Measurements from ENCODE around the gene SSTR3. TPM values are rescaled to one million over a fixed set of nuclear protein-coding genes. Genes with fewer than 3 reads are reported as not detected.

SSTR3 gene
- total and polyA plus RNA-seq, 2 donors (not counting 1 experiment from before 2014, with no cell fraction given), result 0.64 to 0.98 TPM

DNA sequence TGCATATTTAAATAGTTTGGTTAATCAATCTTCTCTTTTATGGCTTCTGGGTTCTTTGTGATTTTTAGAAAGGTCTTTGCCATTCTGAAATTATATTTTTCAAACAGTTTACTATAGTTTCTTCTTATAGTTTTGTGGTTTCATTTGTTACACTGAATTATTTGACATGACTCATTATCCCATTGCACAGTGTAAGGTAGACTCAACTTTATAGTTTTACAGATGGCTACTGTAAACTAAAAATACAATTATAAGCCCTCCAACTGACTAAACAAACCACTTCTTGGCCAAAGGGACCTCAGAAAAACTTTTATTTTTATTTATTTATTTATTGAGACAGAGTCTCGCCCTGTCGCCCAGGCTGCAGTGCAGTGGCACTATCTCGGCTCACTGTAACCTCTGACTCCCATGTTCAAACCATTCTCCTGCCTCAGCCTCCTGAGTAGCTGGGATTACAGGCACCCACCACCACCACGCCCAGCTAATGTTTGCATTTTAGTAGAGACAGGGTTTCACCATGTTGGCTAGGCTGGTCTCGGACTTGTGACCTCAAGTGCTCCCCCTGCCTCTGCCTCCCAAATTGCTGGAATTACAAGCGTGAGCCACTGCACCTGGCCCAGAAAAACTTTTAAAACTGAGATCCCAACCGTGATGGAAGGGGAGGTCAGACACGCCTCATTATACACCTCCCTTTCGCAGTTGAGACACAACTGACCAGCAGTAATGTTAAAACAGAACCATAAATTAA is 45.9 kb upstream of the SSTR3 start:
- no peak overlapping the region for H3K9ac ChIP-seq (ENCODE audit: low read length)
- no peak overlapping the region for H3K4me3 Mint-ChIP-seq
- H4K20me1 ChIP-seq (ENCODE audit: control insufficient read depth, insufficient read depth, low read length, poor library complexity, severe bottlenecking), result no peaks in the 10 kb centered on the region
- H3K27me3 ChIP-seq (replicated peaks in 1 of 4; ENCODE audit: control extremely low read depth in 1 of 4, control insufficient read depth in 3 of 4, insufficient read depth in 4 of 4, low read length in 3 of 4), result no peaks in the 10 kb centered on the region
- WGBS (ENCODE audit: insufficient coverage), result 94% methylated on average over 8 of the region's 9 CpGs
- no peaks in the 10 kb centered on the region for H3K9me3 Mint-ChIP-seq (ENCODE audit: insufficient read depth)
- H3K4me3 ChIP-seq (ENCODE audit: control extremely low read depth in 1 of 5, extremely low read depth in 1 of 5, insufficient read depth in 1 of 5, low read depth in 2 of 5, low read length in 4 of 5), result no peak overlapping the region
- H3K27ac ChIP-seq (ENCODE audit: low read length in 2 of 2), result no peak overlapping the region
- H2AFZ ChIP-seq (ENCODE audit: insufficient read depth, low read depth, low read length, poor library complexity, severe bottlenecking), result no peak overlapping the region
- H3K27ac Mint-ChIP-seq, result no peak overlapping the region
- intact Hi-C loops (cut with micrococcal nuclease), result no loop called here
- DNase-seq (no peak), ATAC-seq (ENCODE audit: low read depth) (no peak)
- peaks cover 12% of the 10 kb centered on the region for H3K79me2 ChIP-seq (ENCODE audit: control insufficient read depth, insufficient read depth, low read length)
- no peak overlapping the region for H3K4me2 ChIP-seq (replicated peaks; ENCODE audit: low read depth, low read length, poor library complexity, severe bottlenecking)
- ChIA-PET POLR2A (interaction anchor here (0.6 to 3.1 kb wide), 2 partner anchors 13 to 27 kb away, joined by 3 to 17 read pairs; partner anchors contain the start of gene RAC2), CTCF (interaction anchor here (1.1 to 13.1 kb wide), 11 partner anchors 9 to 94 kb away, joined by 3 to 377 read pairs (median 41); partner anchors contain the start of gene RAC2)
- no peaks in the 10 kb centered on the region for H3K36me3 ChIP-seq (replicated peaks in 1 of 2; ENCODE audit: control extremely low read depth in 1 of 2, control insufficient read depth in 1 of 2, extremely low read depth in 1 of 2, insufficient read depth in 2 of 2, low read length in 1 of 2)
- H3K4me1 ChIP-seq (ENCODE audit: control insufficient read depth in 2 of 2, insufficient read depth in 2 of 2, low read length in 2 of 2), result peaks cover 32 to 39% of the 10 kb centered on the region in 2 donors
- TF ChIP-seq EZH2 (IDR thresholded peaks at IDR 0.05; ENCODE audit: borderline replicate concordance, insufficient read depth, low read depth, low read length, poor library complexity, severe bottlenecking), result no peak
- no peak for TF ChIP-seq CTCF (IDR thresholded peaks at IDR 0.05)
- H3K4me1 Mint-ChIP-seq, result peaks cover 36% of the 10 kb centered on the region
- H3K27me3 Mint-ChIP-seq, result no peaks in the 10 kb centered on the region
- no peaks in the 10 kb centered on the region for H3K9me3 ChIP-seq (ENCODE audit: control extremely low read depth in 1 of 3, control insufficient read depth in 2 of 3, insufficient read depth in 1 of 3, low read length in 2 of 3)

Measured in B cell (primary cell).